ENCODE data around the gene ADH4. TPM values are rescaled to one million over a fixed set of nuclear protein-coding genes. Genes with fewer than 3 reads are reported as not detected.
"Not testable (repeated sequence)": the region's sequence is repeated elsewhere in the genome, so short reads cannot be mapped to it uniquely, and the experiment has no call there.

ADH4 gene
- total and polyA plus RNA-seq, 9 of the 15 experiments (the other 6 are each of a cell fraction or from before 2014, with no cell fraction given): not detected

DNA sequence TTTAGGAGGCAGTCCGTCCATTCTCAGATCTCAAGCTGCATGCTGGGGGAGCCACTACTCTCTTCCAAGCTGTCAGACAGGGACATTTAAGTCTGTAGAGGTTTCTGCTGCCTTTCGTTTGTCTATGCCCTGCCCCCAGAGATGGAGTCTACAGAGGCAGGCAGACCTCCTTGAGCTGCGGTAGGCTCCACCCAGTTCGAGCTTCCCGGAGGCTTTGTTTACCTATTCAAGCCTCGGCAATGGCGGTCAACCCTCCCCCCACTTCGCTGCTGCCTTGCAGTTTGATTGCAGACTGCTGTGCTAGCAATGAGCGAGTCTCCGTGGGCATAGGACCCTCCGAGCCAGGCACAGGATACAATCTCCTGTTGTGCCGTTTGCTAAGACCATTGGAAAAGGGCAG, 44.8 kb downstream of the ADH4 start (continued):
- no peak for TF ChIP-seq FOXK1 (CRISPR knock-in tag; IDR thresholded peaks at IDR 0.05; ENCODE audit: borderline replicate concordance)
- TF ChIP-seq, protein P1, sequence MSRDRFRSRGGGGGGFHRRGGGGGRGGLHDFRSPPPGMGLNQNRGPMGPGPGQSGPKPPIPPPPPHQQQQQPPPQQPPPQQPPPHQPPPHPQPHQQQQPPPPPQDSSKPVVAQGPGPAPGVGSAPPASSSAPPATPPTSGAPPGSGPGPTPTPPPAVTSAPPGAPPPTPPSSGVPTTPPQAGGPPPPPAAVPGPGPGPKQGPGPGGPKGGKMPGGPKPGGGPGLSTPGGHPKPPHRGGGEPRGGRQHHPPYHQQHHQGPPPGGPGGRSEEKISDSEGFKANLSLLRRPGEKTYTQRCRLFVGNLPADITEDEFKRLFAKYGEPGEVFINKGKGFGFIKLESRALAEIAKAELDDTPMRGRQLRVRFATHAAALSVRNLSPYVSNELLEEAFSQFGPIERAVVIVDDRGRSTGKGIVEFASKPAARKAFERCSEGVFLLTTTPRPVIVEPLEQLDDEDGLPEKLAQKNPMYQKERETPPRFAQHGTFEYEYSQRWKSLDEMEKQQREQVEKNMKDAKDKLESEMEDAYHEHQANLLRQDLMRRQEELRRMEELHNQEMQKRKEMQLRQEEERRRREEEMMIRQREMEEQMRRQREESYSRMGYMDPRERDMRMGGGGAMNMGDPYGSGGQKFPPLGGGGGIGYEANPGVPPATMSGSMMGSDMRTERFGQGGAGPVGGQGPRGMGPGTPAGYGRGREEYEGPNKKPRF (IDR thresholded peaks at IDR 0.05; ENCODE audit: low read depth, low read length): no peak
- TF ChIP-seq RBFOX2 (IDR thresholded peaks at IDR 0.05; ENCODE audit: low read depth, low read length): peak; percentile 40; the same call in 1 of the 2 replicates
- TF ChIP-seq MYNN (IDR thresholded peaks at IDR 0.05): no peak
- TF ChIP-seq MYNN (CRISPR knock-in tag; IDR thresholded peaks at IDR 0.05): no peak
- TF ChIP-seq TBL1XR1 (IDR thresholded peaks at IDR 0.05; ENCODE audit: low read length in 2 of 2): no peak

DNA sequence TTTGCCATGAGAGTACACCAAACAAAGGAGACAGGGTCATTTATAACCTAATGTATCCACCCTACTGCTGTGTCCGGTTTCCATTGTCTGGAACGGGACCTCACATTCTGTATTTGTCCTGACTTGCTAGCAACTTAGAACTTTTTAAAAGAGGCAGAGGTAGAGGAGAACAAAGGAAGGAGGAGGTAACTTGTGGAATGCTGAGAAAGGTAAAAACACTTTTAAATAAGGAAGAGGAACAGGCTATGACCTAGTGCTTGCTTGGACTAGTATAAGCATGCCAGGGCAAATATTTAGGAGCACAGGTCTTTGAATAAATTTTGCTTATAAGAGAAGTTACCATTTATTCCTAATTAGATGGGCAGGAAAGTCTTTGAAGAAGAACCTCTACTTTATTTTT, 52.3 kb downstream of the ADH4 start:
- H3K27me3 ChIP-seq (ENCODE audit: control insufficient read depth in 2 of 2, insufficient read depth in 2 of 2, low read length in 2 of 2); intact Hi-C loops (cut with micrococcal nuclease); BruUV-seq (replicated peaks); H3K4me1 ChIP-seq (replicated peaks in 1 of 2; ENCODE audit: control insufficient read depth in 2 of 2, insufficient read depth in 2 of 2, low read length in 2 of 2); H4K20me1 ChIP-seq (replicated peaks; ENCODE audit: control insufficient read depth, insufficient read depth, low read length); FAIRE-seq; H3K9me1 ChIP-seq (ENCODE audit: control insufficient read depth, insufficient read depth, low read length); POLR2A ChIA-PET; H3K9me3 ChIP-seq (replicated peaks; ENCODE audit: control insufficient read depth, insufficient read depth, low read depth, low read length); ATAC-seq; H3K36me3 ChIP-seq (ENCODE audit: control insufficient read depth, insufficient read depth, low read length); in situ Hi-C loops (cut with MboI): not testable (repeated sequence)
- Histone ChIP-seq H3K79me2 (ENCODE audit: control insufficient read depth, insufficient read depth, low read length) (peaks cover 55% of the 10 kb centered on the region), H3K27ac (ENCODE audit: extremely low read depth, low read depth, low read length) (peak overlapping the region; percentile 90), H2AFZ (ENCODE audit: low read depth, low read length) (peak overlapping the region; percentile 37; the same call in 1 of the 2 replicates), H3K4me2 (ENCODE audit: insufficient read depth, low read length) (peak overlapping the region; percentile 94), H3K9ac (ENCODE audit: insufficient read depth in 1 of 2, low read depth in 2 of 2, low read length in 2 of 2) (peak overlapping the region in 1 of 2 experiments; percentile 92; a peak in 2 of 4 replicates), H3K4me3 (peak overlapping the region; percentile 92)
- DNase-seq (ENCODE audit: extremely low read depth in 1 of 4, low spot score in 3 of 4): peak in 1 of 4 experiments; percentile 24
- CTCF ChIA-PET (ENCODE audit: low intra/inter-chr PET ratio): interaction anchor here (0.7 kb wide), 1 partner anchor 26 kb away, joined by 5 read pairs; no protein-coding TSS in a partner anchor
- WGBS (ENCODE audit: insufficient coverage, low coverage, missing lambda C conversion rate): 5% methylated on average over 2 of the region's 2 CpGs

Data from K562 (cell line).